Astrocyte (in vitro differentiated cells and primary cell): Measurements from ENCODE around the gene PGM2L1. TPM values are rescaled to one million over a fixed set of nuclear protein-coding genes. Genes with fewer than 3 reads are reported as not detected.
"Not testable (repeated sequence)": the region's sequence is repeated elsewhere in the genome, so short reads cannot be mapped to it uniquely, and the experiment has no call there.

Source experiments
- DNase-seq: peaks from one replicate; pipeline ENCODE4 v3.0.0-alpha.2; 2010; ENCODE audit warnings: low read depth
- FAIRE-seq: peaks from 2 replicates; lab custom pipeline; 2011; peaks lifted over from hg19 to GRCh38; lab: Jason Lieb, UNC
- H2AFZ ChIP-seq: 2 replicates; pipeline ENCODE4 v1.6.0; 2012; ENCODE audit warnings: low read depth, low read length, inconsistent platforms
- H3K27ac ChIP-seq: 2 replicates; pipeline ENCODE4 v1.5.1; 2011; ENCODE audit warnings: low read depth, low read length, inconsistent platforms
- H3K27me3 ChIP-seq: 2 replicates; pipeline ENCODE4 v1.6.0; 2011; ENCODE audit warnings: low read length, inconsistent platforms; ENCODE audit not compliant: insufficient read depth
- H3K36me3 ChIP-seq: 2 replicates; pipeline ENCODE4 v1.5.1; 2011; ENCODE audit warnings: low read length, inconsistent platforms; ENCODE audit not compliant: insufficient read depth
- H3K4me1 ChIP-seq: 2 replicates; pipeline ENCODE4 v1.5.1; 2011; ENCODE audit warnings: low read length, inconsistent platforms; ENCODE audit not compliant: insufficient read depth
- H3K4me2 ChIP-seq: 2 replicates; pipeline ENCODE4 v1.6.0; 2012; ENCODE audit warnings: low read length, inconsistent platforms
- H3K4me3 ChIP-seq: 2 replicates; pipeline ENCODE4 v1.5.1; 2011; ENCODE audit warnings: low read depth, mild to moderate bottlenecking, low read length, inconsistent platforms; ENCODE audit not compliant: insufficient read depth
- H3K79me2 ChIP-seq: 2 replicates; pipeline ENCODE4 v1.6.0; 2012; ENCODE audit warnings: mild to moderate bottlenecking, low read length, inconsistent platforms; ENCODE audit not compliant: insufficient read depth
- H3K9ac ChIP-seq: 2 replicates; pipeline ENCODE4 v1.6.0; 2012; ENCODE audit warnings: mild to moderate bottlenecking, low read length, inconsistent platforms
- H3K9me3 ChIP-seq: 2 replicates; pipeline ENCODE4 v1.5.1; 2012; ENCODE audit warnings: low read depth, mild to moderate bottlenecking, low read length, inconsistent platforms; ENCODE audit not compliant: insufficient read depth
- H4K20me1 ChIP-seq: 2 replicates; pipeline ENCODE4 v1.6.0; 2012; ENCODE audit warnings: low read length, inconsistent platforms; ENCODE audit not compliant: insufficient read depth
- H3K27ac Mint-ChIP-seq: one replicate; pipeline ENCODE4 v1.8.0; 2021; ENCODE audit warnings: mild to moderate bottlenecking, mixed read lengths; ENCODE audit not compliant: unreplicated experiment
- H3K27me3 Mint-ChIP-seq: one replicate; pipeline ENCODE4 v1.8.0; 2021; ENCODE audit warnings: low read depth, mixed read lengths; ENCODE audit not compliant: unreplicated experiment
- H3K36me3 Mint-ChIP-seq: one replicate; pipeline ENCODE4 v1.8.0; 2021; ENCODE audit warnings: low read depth, mixed read lengths; ENCODE audit not compliant: unreplicated experiment
- H3K4me1 Mint-ChIP-seq: one replicate; pipeline ENCODE4 v1.8.0; 2021; ENCODE audit warnings: low read depth, mixed read lengths; ENCODE audit not compliant: unreplicated experiment
- H3K4me3 Mint-ChIP-seq: one replicate; pipeline ENCODE4 v1.8.0; 2021; ENCODE audit warnings: mild to moderate bottlenecking, moderate library complexity, mixed read lengths; ENCODE audit not compliant: unreplicated experiment
- H3K9me3 Mint-ChIP-seq: one replicate; pipeline ENCODE4 v1.8.0; 2021; ENCODE audit warnings: mild to moderate bottlenecking, mixed read lengths; ENCODE audit not compliant: unreplicated experiment
- EZH2 ChIP-seq: IDR thresholded peaks from 2 replicates; pipeline ENCODE4 v1.6.1; 2012; ENCODE audit warnings: mild to moderate bottlenecking, low read length, inconsistent platforms; ENCODE audit not compliant: insufficient read depth
- total RNA-seq: library from RNA; stranded (reverse); gene quantifications from 2 replicates; pipeline ENCODE4 v1.2.1, GENCODE V29; 2021
- TF ChIP-seq, protein P1 (sequence below): IDR thresholded peaks from 2 replicates; pipeline ENCODE4 v1.5.1; 2011; ENCODE audit warnings: low read depth, mild to moderate bottlenecking, inconsistent platforms, low read length, moderate library complexity; ENCODE audit not compliant: insufficient read depth

Gene PGM2L1
- total RNA-seq, 1 donor from 2014 or later = 43.6 TPM

DNA sequence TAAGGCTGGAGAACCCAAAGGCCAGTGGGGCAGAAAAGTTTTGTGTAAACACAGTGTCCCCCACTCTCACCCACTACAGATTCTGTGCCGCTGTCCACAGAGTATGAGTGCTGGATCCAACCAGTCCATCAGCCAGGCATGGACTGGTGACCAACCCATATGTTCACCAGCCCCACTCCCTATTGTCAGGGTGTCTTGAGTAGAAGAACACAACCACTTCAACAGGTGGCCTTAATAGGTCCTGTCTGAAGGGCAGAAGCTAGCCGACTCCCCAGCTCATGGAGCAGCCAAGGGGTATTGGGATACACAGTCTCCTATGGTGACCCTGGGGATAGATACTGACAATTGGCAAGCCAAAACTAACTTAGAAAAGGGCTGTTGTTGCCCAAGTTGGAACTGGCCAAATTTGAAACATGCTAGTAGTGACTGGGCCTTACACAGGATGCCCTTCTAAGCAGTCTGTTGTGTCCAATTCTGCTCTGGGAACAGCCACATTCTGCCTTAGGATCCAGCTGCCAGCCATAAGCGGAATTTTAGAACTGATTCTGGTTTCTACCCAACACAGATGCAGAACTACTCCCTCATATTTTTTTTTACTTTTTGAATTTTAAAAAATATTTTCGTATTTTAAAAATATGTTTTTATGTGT, 19.8 kb upstream of the PGM2L1 start:
- Histone ChIP-seq H3K79me2 (no peaks in the 10 kb centered on the region), H4K20me1 (no peaks in the 10 kb centered on the region), H3K27ac (peak overlapping the region; percentile 94), H3K4me3 (no peak overlapping the region), H3K4me1 (peaks cover 20% of the 10 kb centered on the region), H3K4me2 (peak overlapping the region; percentile 35), H2AFZ (peak overlapping the region; percentile 13), H3K36me3 (no peaks in the 10 kb centered on the region), H3K9me3 (no peaks in the 10 kb centered on the region), H3K9ac (peak overlapping the region; percentile 40), H3K27me3 (no peaks in the 10 kb centered on the region)
- H3K9me3 Mint-ChIP-seq = no peaks in the 10 kb centered on the region
- H3K27me3 Mint-ChIP-seq = no peaks in the 10 kb centered on the region
- no peak overlapping the region for H3K4me3 Mint-ChIP-seq
- peak overlapping the region; percentile 82 for H3K27ac Mint-ChIP-seq
- FAIRE-seq = no peak
- peaks cover 26% of the 10 kb centered on the region for H3K4me1 Mint-ChIP-seq
- TF ChIP-seq, protein P1, sequence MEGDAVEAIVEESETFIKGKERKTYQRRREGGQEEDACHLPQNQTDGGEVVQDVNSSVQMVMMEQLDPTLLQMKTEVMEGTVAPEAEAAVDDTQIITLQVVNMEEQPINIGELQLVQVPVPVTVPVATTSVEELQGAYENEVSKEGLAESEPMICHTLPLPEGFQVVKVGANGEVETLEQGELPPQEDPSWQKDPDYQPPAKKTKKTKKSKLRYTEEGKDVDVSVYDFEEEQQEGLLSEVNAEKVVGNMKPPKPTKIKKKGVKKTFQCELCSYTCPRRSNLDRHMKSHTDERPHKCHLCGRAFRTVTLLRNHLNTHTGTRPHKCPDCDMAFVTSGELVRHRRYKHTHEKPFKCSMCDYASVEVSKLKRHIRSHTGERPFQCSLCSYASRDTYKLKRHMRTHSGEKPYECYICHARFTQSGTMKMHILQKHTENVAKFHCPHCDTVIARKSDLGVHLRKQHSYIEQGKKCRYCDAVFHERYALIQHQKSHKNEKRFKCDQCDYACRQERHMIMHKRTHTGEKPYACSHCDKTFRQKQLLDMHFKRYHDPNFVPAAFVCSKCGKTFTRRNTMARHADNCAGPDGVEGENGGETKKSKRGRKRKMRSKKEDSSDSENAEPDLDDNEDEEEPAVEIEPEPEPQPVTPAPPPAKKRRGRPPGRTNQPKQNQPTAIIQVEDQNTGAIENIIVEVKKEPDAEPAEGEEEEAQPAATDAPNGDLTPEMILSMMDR = no peak
- TF ChIP-seq EZH2 = no peak
- no peaks in the 10 kb centered on the region for H3K36me3 Mint-ChIP-seq
- DNase-seq = peak; percentile 39

DNA sequence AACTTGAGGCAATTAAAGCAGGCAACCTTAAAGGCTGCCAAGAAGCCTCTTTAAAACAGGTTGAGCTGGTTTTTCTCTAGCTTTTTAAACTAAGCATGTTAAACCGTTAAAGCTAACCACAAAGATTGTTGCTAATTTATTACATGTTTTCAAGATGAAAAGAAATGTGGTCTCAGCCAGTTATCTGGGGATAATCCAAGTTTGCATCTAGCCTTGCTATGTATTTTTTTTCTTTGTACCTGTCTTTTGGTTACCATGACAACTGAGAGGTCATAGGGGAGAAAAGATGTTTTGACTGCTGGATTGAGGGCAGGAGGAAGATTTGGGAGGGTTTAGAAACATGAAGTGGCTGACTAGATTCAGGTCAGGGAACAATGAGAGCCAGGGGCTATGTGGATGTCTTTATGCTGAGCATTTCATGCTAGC, 19.2 kb upstream of the PGM2L1 start:
- H3K27me3 ChIP-seq = no peaks in the 10 kb centered on the region
- Mint-ChIP-seq H3K9me3 (no peaks in the 10 kb centered on the region), H3K36me3 (no peaks in the 10 kb centered on the region), H3K4me1 (peaks cover 31% of the 10 kb centered on the region), H3K27me3 (no peaks in the 10 kb centered on the region), H3K4me3 (no peak overlapping the region), H3K27ac (peak overlapping the region; percentile 82)
- no peak overlapping the region for H3K4me3 ChIP-seq
- no peak overlapping the region for H2AFZ ChIP-seq
- FAIRE-seq = peak; percentile 39
- TF ChIP-seq, protein P1 = no peak
- no peak for TF ChIP-seq EZH2
- no peaks in the 10 kb centered on the region for H3K36me3 ChIP-seq
- peak overlapping the region; percentile 35 for H3K4me2 ChIP-seq
- H3K79me2 ChIP-seq = no peaks in the 10 kb centered on the region
- peak overlapping the region; percentile 40 for H3K9ac ChIP-seq
- H4K20me1 ChIP-seq = no peaks in the 10 kb centered on the region
- peak; percentile 78 for DNase-seq
- H3K9me3 ChIP-seq = no peaks in the 10 kb centered on the region
- H3K27ac ChIP-seq = peak overlapping the region; percentile 94
- H3K4me1 ChIP-seq = peaks cover 24% of the 10 kb centered on the region

DNA sequence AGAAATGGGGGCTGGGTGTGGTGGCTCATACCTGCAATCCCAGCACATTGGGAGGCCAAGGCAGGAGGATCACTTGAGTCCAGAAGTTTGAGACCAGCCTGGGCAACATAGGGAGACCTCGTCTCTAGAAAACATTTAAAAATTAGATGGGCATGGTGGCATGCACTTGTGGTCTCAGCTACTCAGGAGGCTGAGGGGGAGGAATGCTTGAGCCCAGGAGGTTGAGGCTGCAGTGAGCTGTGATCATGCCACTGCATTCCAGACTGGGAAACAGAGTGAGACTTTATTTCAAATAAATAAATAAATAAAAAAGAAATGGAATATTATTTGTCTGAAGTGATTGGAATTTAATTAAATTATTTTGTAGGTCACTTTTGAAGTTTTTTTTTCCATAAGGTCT, 18.7 kb upstream of the PGM2L1 start:
- not testable (repeated sequence) for H2AFZ ChIP-seq, H3K36me3 Mint-ChIP-seq, H3K9me3 ChIP-seq, H3K9me3 Mint-ChIP-seq, H3K27me3 Mint-ChIP-seq, H3K36me3 ChIP-seq, H3K27me3 ChIP-seq, H3K4me3 Mint-ChIP-seq, FAIRE-seq, H3K79me2 ChIP-seq, H3K27ac Mint-ChIP-seq, H3K4me2 ChIP-seq, H4K20me1 ChIP-seq, H3K9ac ChIP-seq, H3K4me3 ChIP-seq
- peak; percentile 34 for DNase-seq
- Histone ChIP-seq H3K4me1 (peaks cover 24% of the 10 kb centered on the region), H3K27ac (peak overlapping the region; percentile 94)
- H3K4me1 Mint-ChIP-seq = peaks cover 32% of the 10 kb centered on the region
